GM18508 (cell line): ENCODE measurements around the gene CHN1.

Experiments
- ATAC-seq: cut with Tn5 transposase; IDR thresholded peaks from one replicate; pipeline ENCODE4 v1.9.1; 2021; ENCODE audit warnings: moderate number of reproducible peaks; ENCODE audit not compliant: insufficient read depth, unreplicated experiment

Gene CHN1

GRCh38 chr2:174878537-174879147 is 126.5 kb downstream of the CHN1 start:
- ATAC-seq = no peak

GRCh38 chr2:174877751-174878150 is 127.4 kb downstream of the CHN1 start:
- no peak for ATAC-seq

- ATAC-seq = no peak
Observed at GRCh38 chr2:174877301-174877700, 127.9 kb downstream of the CHN1 start.

GRCh38 chr2:174874085-174874484 is 131.1 kb downstream of the CHN1 start:
- ATAC-seq = no peak

- no peak for ATAC-seq
Observed at GRCh38 chr2:174873471-174873870, 131.7 kb downstream of the CHN1 start.

GRCh38 chr2:174870787-174871186 is 134.4 kb downstream of the CHN1 start:
- ATAC-seq = no peak

GRCh38 chr2:174868878-174869277 is 136.3 kb downstream of the CHN1 start:
- no peak for ATAC-seq

- ATAC-seq = no peak
Observed at GRCh38 chr2:174866421-174866820, 138.8 kb downstream of the CHN1 start.

- ATAC-seq = no peak
Observed at GRCh38 chr2:174863183-174863582, 142.0 kb downstream of the CHN1 start.

- no peak for ATAC-seq
Observed at GRCh38 chr2:174859563-174860169, 145.5 kb downstream of the CHN1 start.

- ATAC-seq = no peak
Observed at GRCh38 chr2:174858745-174859144, 146.4 kb downstream of the CHN1 start.

GRCh38 chr2:174856447-174856846 is 148.7 kb downstream of the CHN1 start:
- no peak for ATAC-seq

GRCh38 chr2:174846941-174847938 is 157.9 kb downstream of the CHN1 start:
- no peak for ATAC-seq

- no peak for ATAC-seq
Observed at GRCh38 chr2:174846218-174846617, 159.0 kb downstream of the CHN1 start.

GRCh38 chr2:174844295-174844708 is 160.9 kb downstream of the CHN1 start:
- ATAC-seq = no peak

GRCh38 chr2:174842496-174842895 is 162.7 kb downstream of the CHN1 start:
- no peak for ATAC-seq

GRCh38 chr2:174841936-174842335 is 163.2 kb downstream of the CHN1 start:
- no peak for ATAC-seq

GRCh38 chr2:174841350-174841749 is 163.8 kb downstream of the CHN1 start:
- no peak for ATAC-seq

- ATAC-seq = no peak
Observed at GRCh38 chr2:174840436-174840835, 164.7 kb downstream of the CHN1 start.

- no peak for ATAC-seq
Observed at GRCh38 chr2:174839662-174840061, 165.5 kb downstream of the CHN1 start.

- no peak for ATAC-seq
Observed at GRCh38 chr2:174836995-174837390, 168.2 kb downstream of the CHN1 start.
